Mucosa of rectum (tissue), 2 donors: Measurements from ENCODE around the gene WRNIP1.
A peak's percentile ranks its signal among the peaks of the same experiment; 100 is the strongest.

Experiments
- H3K27ac ChIP-seq, 2 donors: one replicate each; pipeline ENCODE4 v1.7.0; 2013; ENCODE audit warnings: inconsistent platforms in 2 of 2, low read depth in 2 of 2, low read length in 2 of 2
- H3K27me3 ChIP-seq, 2 donors: one replicate each; pipeline ENCODE4 v1.7.0; 2013; ENCODE audit warnings: low read length in 2 of 2; ENCODE audit not compliant: control insufficient read depth in 2 of 2, insufficient read depth in 2 of 2
- H3K36me3 ChIP-seq, 2 donors: one replicate each; pipeline ENCODE4 v1.7.0; 2013; ENCODE audit warnings: low read length in 2 of 2; ENCODE audit not compliant: control insufficient read depth in 2 of 2, insufficient read depth in 2 of 2
- H3K4me1 ChIP-seq, 2 donors: one replicate each; pipeline ENCODE4 v1.7.0; 2013; ENCODE audit warnings: low read length in 2 of 2, mild to moderate bottlenecking in 1 of 2; ENCODE audit not compliant: control insufficient read depth in 2 of 2, insufficient read depth in 2 of 2
- H3K4me3 ChIP-seq, 2 donors: one replicate each; pipeline ENCODE4 v1.7.0; 2013; ENCODE audit warnings: low read length in 2 of 2
- H3K9ac ChIP-seq, 2 donors: one replicate each; pipeline ENCODE4 v1.7.0; 2013; ENCODE audit warnings: low read length in 2 of 2, low read depth in 1 of 2, mild to moderate bottlenecking in 1 of 2
- H3K9me3 ChIP-seq, 2 donors: one replicate each; pipeline ENCODE4 v1.7.0; 2013; ENCODE audit warnings: low read length in 2 of 2; ENCODE audit not compliant: control insufficient read depth in 2 of 2
- donor health status: healthy.
- donor health status: Normal muscosa, but diverticular disease.

WRNIP1 gene

GRCh38 chr6:2818593-2818992, 53.4 kb downstream of the WRNIP1 start:
- Histone ChIP-seq H3K9ac (peak overlapping the region in 1 of 2 donors; percentile 42), H3K27me3 (no peaks in the 10 kb centered on the region), H3K4me3 (peak overlapping the region; percentile 10 to 27)

GRCh38 chr6:2819115-2819514, 53.9 kb downstream of the WRNIP1 start:
- no peak overlapping the region for H3K9ac ChIP-seq
- H3K4me3 ChIP-seq: no peak overlapping the region
- no peaks in the 10 kb centered on the region for H3K27me3 ChIP-seq
- H3K27ac ChIP-seq: peak overlapping the region; percentile 7 to 80
- H3K36me3 ChIP-seq: no peaks in the 10 kb centered on the region
- peaks cover 18 to 37% of the 10 kb centered on the region in 2 donors for H3K4me1 ChIP-seq
- H3K9me3 ChIP-seq: peaks cover 0 to 6% of the 10 kb centered on the region in 2 donors

More at GRCh38 chr6:2818593-2818992, 53.4 kb downstream of the WRNIP1 start:
- peak overlapping the region; percentile 65 to 80 for H3K27ac ChIP-seq
- peaks cover 16 to 34% of the 10 kb centered on the region in 2 donors for H3K4me1 ChIP-seq
- H3K36me3 ChIP-seq: no peaks in the 10 kb centered on the region
- H3K9me3 ChIP-seq: peaks cover 0 to 6% of the 10 kb centered on the region in 2 donors

- Histone ChIP-seq H3K36me3 (no peaks in the 10 kb centered on the region), H3K9me3 (peaks cover 0 to 6% of the 10 kb centered on the region in 2 donors), H3K27me3 (no peaks in the 10 kb centered on the region), H3K27ac (peak overlapping the region in 1 of 2 donors; percentile 23), H3K4me1 (peaks cover 18 to 40% of the 10 kb centered on the region in 2 donors), H3K4me3 (no peak overlapping the region), H3K9ac (no peak overlapping the region)
Observed at GRCh38 chr6:2819978-2820377, 54.8 kb downstream of the WRNIP1 start.

- Histone ChIP-seq H3K9me3 (peaks cover 0 to 6% of the 10 kb centered on the region in 2 donors), H3K4me3 (no peak overlapping the region), H3K36me3 (no peaks in the 10 kb centered on the region), H3K27me3 (no peaks in the 10 kb centered on the region), H3K9ac (no peak overlapping the region), H3K27ac (peak overlapping the region in 1 of 2 donors; percentile 23), H3K4me1 (peaks cover 18 to 40% of the 10 kb centered on the region in 2 donors)
Observed at GRCh38 chr6:2820415-2820814, 55.2 kb downstream of the WRNIP1 start.

- no peaks in the 10 kb centered on the region for H3K36me3 ChIP-seq
- no peaks in the 10 kb centered on the region for H3K27me3 ChIP-seq
- H3K4me1 ChIP-seq: peaks cover 18 to 40% of the 10 kb centered on the region in 2 donors
- H3K9me3 ChIP-seq: no peaks in the 10 kb centered on the region
- H3K27ac ChIP-seq: no peak overlapping the region
- H3K4me3 ChIP-seq: no peak overlapping the region
- no peak overlapping the region for H3K9ac ChIP-seq
Observed at GRCh38 chr6:2821554-2821953, 56.4 kb downstream of the WRNIP1 start.

GRCh38 chr6:2823104-2823850, 58.1 kb downstream of the WRNIP1 start:
- Histone ChIP-seq H3K4me1 (peaks cover 11 to 28% of the 10 kb centered on the region in 2 donors), H3K36me3 (no peaks in the 10 kb centered on the region), H3K9ac (peak overlapping the region in 1 of 2 donors; percentile 15), H3K27ac (peak overlapping the region; percentile 69 to 84), H3K4me3 (peak overlapping the region in 1 of 2 donors; percentile 49), H3K27me3 (no peaks in the 10 kb centered on the region), H3K9me3 (no peaks in the 10 kb centered on the region)

- no peaks in the 10 kb centered on the region for H3K27me3 ChIP-seq
- no peaks in the 10 kb centered on the region for H3K9me3 ChIP-seq
- no peak overlapping the region for H3K4me3 ChIP-seq
- H3K36me3 ChIP-seq: peaks cover 0 to under 1% of the 10 kb centered on the region in 2 donors
- no peak overlapping the region for H3K27ac ChIP-seq
- no peak overlapping the region for H3K9ac ChIP-seq
- H3K4me1 ChIP-seq: peaks cover 6 to 17% of the 10 kb centered on the region in 2 donors
Observed at GRCh38 chr6:2826131-2826530, 60.9 kb downstream of the WRNIP1 start.

- Histone ChIP-seq H3K27ac (no peak overlapping the region), H3K9ac (no peak overlapping the region), H3K27me3 (no peaks in the 10 kb centered on the region), H3K9me3 (no peaks in the 10 kb centered on the region), H3K36me3 (peaks cover 2 to 3% of the 10 kb centered on the region in 2 donors), H3K4me3 (no peak overlapping the region), H3K4me1 (peaks cover 6 to 17% of the 10 kb centered on the region in 2 donors)
Observed at GRCh38 chr6:2827142-2827541, 61.9 kb downstream of the WRNIP1 start.

- Histone ChIP-seq H3K9me3 (no peaks in the 10 kb centered on the region), H3K36me3 (peaks cover 10 to 11% of the 10 kb centered on the region in 2 donors), H3K4me3 (no peak overlapping the region), H3K9ac (no peak overlapping the region), H3K27me3 (no peaks in the 10 kb centered on the region), H3K27ac (no peak overlapping the region), H3K4me1 (peaks cover 2 to 5% of the 10 kb centered on the region in 2 donors)
Observed at GRCh38 chr6:2828629-2829028, 63.4 kb downstream of the WRNIP1 start.

GRCh38 chr6:2829253-2829652, 64.1 kb downstream of the WRNIP1 start:
- no peak overlapping the region for H3K9ac ChIP-seq
- no peak overlapping the region for H3K4me3 ChIP-seq
- peaks cover 16% of the 10 kb centered on the region in 2 donors for H3K36me3 ChIP-seq
- H3K27me3 ChIP-seq: no peaks in the 10 kb centered on the region
- no peaks in the 10 kb centered on the region for H3K9me3 ChIP-seq
- no peak overlapping the region for H3K27ac ChIP-seq
- H3K4me1 ChIP-seq: peaks cover 0 to 2% of the 10 kb centered on the region in 2 donors
